T-cell (primary cell): Measurements from ENCODE around the gene SNX33. TPM values are rescaled to one million over a fixed set of nuclear protein-coding genes. Genes with fewer than 3 reads are reported as not detected.
A peak's percentile ranks its signal among the peaks of the same experiment; 100 is the strongest.

Experiments
- ATAC-seq, 4 experiments: fragments of 200-7000 bp in 3 of 4; fragments of 150-1000 bp in 1 of 4; cut with Tn5 transposase; replicated peaks in 1 of 4; 1 replicate in 3 of 4; 2 replicates in 1 of 4; pipeline ENCODE4 v1.10.0; 2021; ENCODE audit warnings: moderate library complexity in 3 of 4, mild to moderate bottlenecking in 2 of 4, moderate number of reproducible peaks in 1 of 4
- CTCF ChIA-PET, 2 donors: fragments of 300-600 bp; sonication (Branson Sonifier 250); formaldehyde crosslinking; loops; one replicate each; lab custom pipeline; 2022; ENCODE audit warnings: antibody characterized with exemption in 2 of 2; lab: Charles Lee
- POLR2A ChIA-PET, 2 donors: fragments of 300-600 bp; sonication (Branson Sonifier 250); formaldehyde crosslinking; loops; one replicate each; lab custom pipeline; 2022; ENCODE audit warnings: antibody characterized with exemption in 2 of 2; lab: Charles Lee
- DNase-seq, 35 experiments: peaks; one replicate each; pipeline versions ENCODE4 v3.0.0 to v3.0.0-alpha.2; 2013 to 2023
- H3K27ac ChIP-seq: one replicate; pipeline ENCODE4 v1.5.1; 2013; ENCODE audit warnings: low read length
- H3K27me3 ChIP-seq, 2 experiments: replicated peaks in 1 of 2; 1 replicate in 1 of 2; 2 replicates in 1 of 2; pipeline versions ENCODE4 v1.6.1 to v1.7.0; 2013; ENCODE audit warnings: low read length in 1 of 2, mixed read lengths in 1 of 2; ENCODE audit not compliant: control insufficient read depth in 2 of 2, insufficient read depth in 2 of 2; ENCODE audit errors: extremely low read depth in 1 of 2
- H3K36me3 ChIP-seq, 2 donors: 1 replicate in 1 of 2; 2 replicates in 1 of 2; pipeline versions ENCODE4 v1.6.1 to v1.7.0; 2013; ENCODE audit warnings: low read length in 1 of 2; ENCODE audit not compliant: control insufficient read depth in 2 of 2, insufficient read depth in 1 of 2; ENCODE audit errors: extremely low read depth in 1 of 2
- H3K4me1 ChIP-seq, 2 experiments: 1 replicate in 1 of 2; 2 replicates in 1 of 2; pipeline versions ENCODE4 v1.6.1 to v1.7.0; 2013; ENCODE audit warnings: low read length in 2 of 2, mixed read lengths in 1 of 2; ENCODE audit not compliant: insufficient read depth in 2 of 2, control insufficient read depth in 1 of 2; ENCODE audit errors: extremely low read depth in 1 of 2
- H3K4me3 ChIP-seq, 2 donors: 1 replicate in 1 of 2; 2 replicates in 1 of 2; pipeline versions ENCODE4 v1.5.1 to v1.7.0; 2013; ENCODE audit warnings: mild to moderate bottlenecking in 2 of 2, low read length in 1 of 2, moderate library complexity in 1 of 2; ENCODE audit not compliant: control insufficient read depth in 1 of 2; ENCODE audit errors: extremely low read depth in 1 of 2
- H3K9me3 ChIP-seq: 2 replicates; pipeline ENCODE4 v1.7.0; 2013
- H3K27ac Mint-ChIP-seq, 2 donors: one replicate each; pipeline ENCODE4 v1.8.0; 2020 to 2021; ENCODE audit warnings: mild to moderate bottlenecking in 2 of 2, mixed read lengths in 2 of 2
- H3K27me3 Mint-ChIP-seq, 2 donors: one replicate each; pipeline ENCODE4 v1.8.0; 2021 to 2022; ENCODE audit warnings: mixed read lengths in 2 of 2
- H3K36me3 Mint-ChIP-seq: one replicate; pipeline ENCODE4 v1.8.0; 2021; ENCODE audit warnings: mixed read lengths
- H3K4me1 Mint-ChIP-seq, 3 donors: one replicate each; pipeline ENCODE4 v1.8.0; 2020 to 2022; ENCODE audit warnings: mixed read lengths in 3 of 3, mild to moderate bottlenecking in 1 of 3
- H3K4me3 Mint-ChIP-seq, 3 donors: one replicate each; pipeline ENCODE4 v1.8.0; 2020 to 2022; ENCODE audit warnings: mild to moderate bottlenecking in 3 of 3, mixed read lengths in 3 of 3, moderate library complexity in 3 of 3
- H3K9me3 Mint-ChIP-seq, 3 donors: one replicate each; pipeline ENCODE4 v1.8.0; 2020 to 2022; ENCODE audit warnings: mixed read lengths in 3 of 3
- WGBS: methylation state at CpG from one replicate; pipeline ENCODE4 v1.1.5; 2013; ENCODE audit warnings: missing lambda C conversion rate; ENCODE audit not compliant: insufficient coverage; 5-methylcytosine and 5-hydroxymethylcytosine counted together
- total RNA-seq, 35 experiments: library from RNA in 6 of 35; stranded (reverse) in 6 of 35; fragments of 120-200 nt in 1 of 35; gene quantifications; one replicate each; pipeline versions ENCODE4 v1.2.1 to v1.2.4 and lab custom pipeline; 2013 to 2026

SNX33 gene
- total RNA-seq, 5 donors from 2014 or later (not counting 1 experiment from before 2014, with no cell fraction given): 1.4 to 3.4 (median 2.5) TPM

GRCh38 chr15:75616766-75617165, 30.9 kb upstream of the SNX33 start:
- POLR2A ChIA-PET: no interaction called here
- Mint-ChIP-seq H3K4me1 (peaks cover 17 to 19% (median 17%) of the 10 kb centered on the region in 3 donors), H3K27ac (no peak overlapping the region), H3K36me3 (peaks cover 57% of the 10 kb centered on the region), H3K4me3 (no peak overlapping the region), H3K9me3 (no peaks in the 10 kb centered on the region), H3K27me3 (no peaks in the 10 kb centered on the region)
- CTCF ChIA-PET: no interaction called here
- Histone ChIP-seq H3K36me3 (peaks cover 4 to 65% of the 10 kb centered on the region in 2 donors), H3K4me1 (peaks cover 0 to 16% of the 10 kb centered on the region in 2 experiments), H3K27ac (no peak overlapping the region), H3K9me3 (no peaks in the 10 kb centered on the region), H3K4me3 (no peak overlapping the region), H3K27me3 (no peaks in the 10 kb centered on the region)
- ATAC-seq: no peak
- DNase-seq: no peak

DNA sequence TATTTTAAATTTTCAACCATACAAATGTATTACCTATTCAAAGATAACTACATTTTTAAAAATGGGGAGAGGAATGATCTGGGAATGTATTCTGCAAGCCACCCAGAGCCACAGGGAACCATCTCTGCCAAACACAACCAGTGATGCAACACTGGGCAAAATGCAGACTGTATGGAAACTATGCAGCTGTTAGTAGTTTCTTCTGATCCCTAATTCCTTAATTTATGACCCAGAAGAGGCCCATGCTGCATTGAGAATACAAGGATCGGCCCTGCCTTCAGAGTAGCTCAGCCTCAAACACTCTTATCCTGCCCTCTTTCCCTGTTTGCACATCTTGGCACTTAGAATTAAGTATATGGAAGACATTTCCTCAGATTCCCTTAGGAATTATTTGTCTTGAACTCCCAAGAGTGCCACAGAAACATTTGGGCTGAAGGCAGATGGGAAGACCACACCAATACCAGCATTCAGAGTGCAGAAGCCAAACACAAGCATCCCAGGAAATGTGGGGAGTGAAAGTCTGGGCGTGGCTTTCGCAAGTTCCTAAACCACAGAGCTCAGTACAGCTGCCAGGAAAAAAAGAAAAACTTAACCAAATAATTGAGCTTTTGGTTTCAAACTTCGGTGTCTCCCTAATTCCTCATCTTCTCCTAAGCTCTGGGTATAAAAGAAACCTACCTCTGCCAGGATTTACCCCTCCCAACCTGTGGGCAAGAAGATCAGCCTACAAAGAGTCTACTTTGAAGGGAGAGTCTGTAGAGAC, 27.5 kb upstream of the SNX33 start:
- CTCF ChIA-PET: interaction anchor here in 1 of 2 donors (0.5 kb wide), 1 partner anchor 9 kb away, joined by 4 read pairs; no protein-coding TSS in a partner anchor
- Histone ChIP-seq H3K9me3 (no peaks in the 10 kb centered on the region), H3K4me1 (peaks cover 0 to 25% of the 10 kb centered on the region in 2 experiments), H3K27ac (no peak overlapping the region), H3K4me3 (no peak overlapping the region), H3K27me3 (no peaks in the 10 kb centered on the region), H3K36me3 (peaks cover 0 to 43% of the 10 kb centered on the region in 2 donors)
- POLR2A ChIA-PET: interaction anchor here (0.6 to 0.8 kb wide), 2 partner anchors 118 to 168 kb away, joined by 3 read pairs; no protein-coding TSS in a partner anchor
- no peak for ATAC-seq
- no CpG with 5 or more reads among the region's 4 CpGs for WGBS
- Mint-ChIP-seq H3K4me3 (peak overlapping the region in 1 of 3 donors; percentile 30), H3K27me3 (no peaks in the 10 kb centered on the region), H3K36me3 (peaks cover 34% of the 10 kb centered on the region), H3K4me1 (peaks cover 27 to 35% (median 30%) of the 10 kb centered on the region in 3 donors), H3K9me3 (no peaks in the 10 kb centered on the region), H3K27ac (peak overlapping the region; percentile 65 to 72)
- DNase-seq: no peak

DNA sequence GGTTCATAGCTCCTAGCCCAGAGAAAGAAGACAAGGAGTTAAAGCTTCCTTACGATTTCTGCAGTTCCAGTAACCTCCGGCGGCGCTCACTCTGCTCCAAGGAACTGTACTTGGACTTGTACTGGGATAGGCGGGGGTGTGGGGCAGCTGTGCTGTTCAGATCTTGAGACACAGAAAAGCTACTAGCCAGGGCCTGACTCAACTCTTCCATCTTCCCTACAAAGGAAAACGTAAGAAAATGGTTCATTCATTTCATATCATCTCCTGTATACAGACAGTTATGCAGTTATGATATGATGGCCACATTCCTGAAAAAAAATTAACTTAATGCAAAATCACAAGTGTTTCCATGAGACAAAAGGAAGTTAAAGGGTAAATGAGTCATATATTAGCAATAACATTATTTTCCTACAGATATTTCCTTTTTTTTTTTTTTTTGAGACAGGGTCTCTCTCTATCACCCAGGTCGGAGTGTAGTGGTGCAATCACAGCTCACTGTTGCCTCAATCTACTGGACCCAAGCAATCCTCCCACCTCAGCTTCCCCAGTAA, 26.8 kb upstream of the SNX33 start:
- peaks cover 0 to 28% of the 10 kb centered on the region in 2 experiments for H3K4me1 ChIP-seq
- peaks cover 30% of the 10 kb centered on the region for H3K36me3 Mint-ChIP-seq
- no peaks in the 10 kb centered on the region for H3K9me3 Mint-ChIP-seq
- ChIA-PET CTCF (interaction anchor here in 1 of 2 donors (0.5 to 0.6 kb wide), 2 partner anchors 10 to 16 kb away, joined by 4 to 5 read pairs; no protein-coding TSS in a partner anchor), POLR2A (interaction anchor here in 1 of 2 donors (0.8 kb wide), 1 partner anchor 169 kb away, joined by 3 read pairs; no protein-coding TSS in a partner anchor)
- DNase-seq (no peak), ATAC-seq (no peak)
- H3K9me3 ChIP-seq: no peaks in the 10 kb centered on the region
- peak overlapping the region in 1 of 3 donors; percentile 30 for H3K4me3 Mint-ChIP-seq
- no peaks in the 10 kb centered on the region for H3K27me3 Mint-ChIP-seq
- H3K4me3 ChIP-seq: no peak overlapping the region
- peaks cover 0 to 39% of the 10 kb centered on the region in 2 donors for H3K36me3 ChIP-seq
- peak overlapping the region; percentile 65 to 78 for H3K27ac Mint-ChIP-seq
- no peak overlapping the region for H3K27ac ChIP-seq
- no peaks in the 10 kb centered on the region for H3K27me3 ChIP-seq
- 87% methylated on average over 3 of the region's 7 CpGs for WGBS
- peaks cover 29 to 36% (median 31%) of the 10 kb centered on the region in 3 donors for H3K4me1 Mint-ChIP-seq

GRCh38 chr15:75622505-75622904, 25.2 kb upstream of the SNX33 start:
- no peaks in the 10 kb centered on the region for H3K9me3 ChIP-seq
- peak overlapping the region in 1 of 3 donors; percentile 31 for H3K4me3 Mint-ChIP-seq
- H3K4me1 Mint-ChIP-seq: peaks cover 36 to 41% (median 37%) of the 10 kb centered on the region in 3 donors
- H3K27ac Mint-ChIP-seq: peak overlapping the region; percentile 79 to 82
- H3K4me1 ChIP-seq: peaks cover 8 to 33% of the 10 kb centered on the region in 2 experiments
- ChIA-PET CTCF (interaction anchor here in 1 of 2 donors (0.7 kb wide), 1 partner anchor 113 kb away, joined by 3 read pairs; no protein-coding TSS in a partner anchor), POLR2A (no interaction called here)
- WGBS: 33% methylated on average over 1 of the region's 2 CpGs
- no peaks in the 10 kb centered on the region for H3K27me3 Mint-ChIP-seq
- no peak overlapping the region for H3K27ac ChIP-seq
- H3K9me3 Mint-ChIP-seq: no peaks in the 10 kb centered on the region
- no peaks in the 10 kb centered on the region for H3K27me3 ChIP-seq
- no peak for ATAC-seq
- no peak overlapping the region for H3K4me3 ChIP-seq
- no peak for DNase-seq
- peaks cover 0 to 25% of the 10 kb centered on the region in 2 donors for H3K36me3 ChIP-seq
- H3K36me3 Mint-ChIP-seq: peaks cover 16% of the 10 kb centered on the region

GRCh38 chr15:75625542-75626347, 22.0 kb upstream of the SNX33 start, which contains the start of gene SNUPN:
Gene SNUPN, minus strand, starts transcription at chr15:75625725. Its CDS starts 4,674 bp downstream, at chr15:75621051.
- Mint-ChIP-seq H3K27me3 (no peaks in the 10 kb centered on the region), H3K36me3 (peaks cover 3% of the 10 kb centered on the region), H3K4me1 (peaks cover 28 to 33% (median 30%) of the 10 kb centered on the region in 3 donors), H3K27ac (peak within 1 kb of the TSS; percentile 97 to 99), H3K4me3 (peak within 1 kb of the TSS; percentile 91 to 96 (median 92)), H3K9me3 (no peaks in the 10 kb centered on the region)
- no peaks in the 10 kb centered on the region for H3K36me3 ChIP-seq
- peak within 1 kb of the TSS; percentile 88 for H3K4me3 ChIP-seq
- peak within 1 kb of the TSS; percentile 91 for H3K27ac ChIP-seq
- POLR2A ChIA-PET: interaction anchor here in 1 of 2 donors (1.1 to 1.5 kb wide), 3 partner anchors 13 to 171 kb away, joined by 3 to 5 read pairs (median 4); partner anchors contain the start of gene IMP3
- 0% methylated on average over 33 of the region's 47 CpGs for WGBS
- H3K4me1 ChIP-seq: peaks cover 8 to 25% of the 10 kb centered on the region in 2 experiments
- ATAC-seq (peak; percentile 92 to 95 (median 94)), DNase-seq (peak; percentile 82 to 97 (median 91))
- CTCF ChIA-PET: interaction anchor here in 1 of 2 donors (0.6 to 2.8 kb wide), 10 partner anchors 10 to 756 kb away, joined by 3 to 12 read pairs (median 4); partner anchors contain the start of gene IMP3
- H3K27me3 ChIP-seq: no peaks in the 10 kb centered on the region
- no peaks in the 10 kb centered on the region for H3K9me3 ChIP-seq
